Activated naive CD4-positive, alpha-beta T cell treated with anti-CD3 and anti-CD28 coated beads, Interleukin-2, amount 10 ng/mL, durations not matched to agents 7 days and 5 days (primary cell): ENCODE measurements around the gene NUP160.
A peak's percentile ranks its signal among the peaks of the same experiment; 100 is the strongest.
"Not testable (repeated sequence)": the region's sequence is repeated elsewhere in the genome, so short reads cannot be mapped to it uniquely, and the experiment has no call there.

Experiments
- CTCF ChIA-PET: fragments of 350-600 bp; sonication (Branson Sonifier 250); formaldehyde crosslinking; loops from one replicate; lab custom pipeline; 2021; ENCODE audit warnings: antibody characterized with exemption; lab: Charles Lee
- DNase-seq: peaks from one replicate; pipeline ENCODE4 v3.0.0-alpha.2; 2020
- H3K27ac Mint-ChIP-seq: one replicate; pipeline ENCODE4 v1.8.0; 2021; ENCODE audit warnings: mild to moderate bottlenecking, moderate library complexity, mixed read lengths
- H3K27me3 Mint-ChIP-seq: one replicate; pipeline ENCODE4 v1.8.0; 2021; ENCODE audit warnings: mild to moderate bottlenecking, mixed read lengths
- H3K36me3 Mint-ChIP-seq: one replicate; pipeline ENCODE4 v1.8.0; 2021; ENCODE audit warnings: mixed read lengths
- H3K4me1 Mint-ChIP-seq: one replicate; pipeline ENCODE4 v1.8.0; 2021; ENCODE audit warnings: mixed read lengths
- H3K4me3 Mint-ChIP-seq: one replicate; pipeline ENCODE4 v1.8.0; 2021; ENCODE audit warnings: mild to moderate bottlenecking, moderate library complexity, mixed read lengths
- H3K9me3 Mint-ChIP-seq: one replicate; pipeline ENCODE4 v1.8.0; 2021; ENCODE audit warnings: mixed read lengths

The NUP160 gene, protein sequence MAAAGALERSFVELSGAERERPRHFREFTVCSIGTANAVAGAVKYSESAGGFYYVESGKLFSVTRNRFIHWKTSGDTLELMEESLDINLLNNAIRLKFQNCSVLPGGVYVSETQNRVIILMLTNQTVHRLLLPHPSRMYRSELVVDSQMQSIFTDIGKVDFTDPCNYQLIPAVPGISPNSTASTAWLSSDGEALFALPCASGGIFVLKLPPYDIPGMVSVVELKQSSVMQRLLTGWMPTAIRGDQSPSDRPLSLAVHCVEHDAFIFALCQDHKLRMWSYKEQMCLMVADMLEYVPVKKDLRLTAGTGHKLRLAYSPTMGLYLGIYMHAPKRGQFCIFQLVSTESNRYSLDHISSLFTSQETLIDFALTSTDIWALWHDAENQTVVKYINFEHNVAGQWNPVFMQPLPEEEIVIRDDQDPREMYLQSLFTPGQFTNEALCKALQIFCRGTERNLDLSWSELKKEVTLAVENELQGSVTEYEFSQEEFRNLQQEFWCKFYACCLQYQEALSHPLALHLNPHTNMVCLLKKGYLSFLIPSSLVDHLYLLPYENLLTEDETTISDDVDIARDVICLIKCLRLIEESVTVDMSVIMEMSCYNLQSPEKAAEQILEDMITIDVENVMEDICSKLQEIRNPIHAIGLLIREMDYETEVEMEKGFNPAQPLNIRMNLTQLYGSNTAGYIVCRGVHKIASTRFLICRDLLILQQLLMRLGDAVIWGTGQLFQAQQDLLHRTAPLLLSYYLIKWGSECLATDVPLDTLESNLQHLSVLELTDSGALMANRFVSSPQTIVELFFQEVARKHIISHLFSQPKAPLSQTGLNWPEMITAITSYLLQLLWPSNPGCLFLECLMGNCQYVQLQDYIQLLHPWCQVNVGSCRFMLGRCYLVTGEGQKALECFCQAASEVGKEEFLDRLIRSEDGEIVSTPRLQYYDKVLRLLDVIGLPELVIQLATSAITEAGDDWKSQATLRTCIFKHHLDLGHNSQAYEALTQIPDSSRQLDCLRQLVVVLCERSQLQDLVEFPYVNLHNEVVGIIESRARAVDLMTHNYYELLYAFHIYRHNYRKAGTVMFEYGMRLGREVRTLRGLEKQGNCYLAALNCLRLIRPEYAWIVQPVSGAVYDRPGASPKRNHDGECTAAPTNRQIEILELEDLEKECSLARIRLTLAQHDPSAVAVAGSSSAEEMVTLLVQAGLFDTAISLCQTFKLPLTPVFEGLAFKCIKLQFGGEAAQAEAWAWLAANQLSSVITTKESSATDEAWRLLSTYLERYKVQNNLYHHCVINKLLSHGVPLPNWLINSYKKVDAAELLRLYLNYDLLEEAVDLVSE (N-terminal part only)

DNA sequence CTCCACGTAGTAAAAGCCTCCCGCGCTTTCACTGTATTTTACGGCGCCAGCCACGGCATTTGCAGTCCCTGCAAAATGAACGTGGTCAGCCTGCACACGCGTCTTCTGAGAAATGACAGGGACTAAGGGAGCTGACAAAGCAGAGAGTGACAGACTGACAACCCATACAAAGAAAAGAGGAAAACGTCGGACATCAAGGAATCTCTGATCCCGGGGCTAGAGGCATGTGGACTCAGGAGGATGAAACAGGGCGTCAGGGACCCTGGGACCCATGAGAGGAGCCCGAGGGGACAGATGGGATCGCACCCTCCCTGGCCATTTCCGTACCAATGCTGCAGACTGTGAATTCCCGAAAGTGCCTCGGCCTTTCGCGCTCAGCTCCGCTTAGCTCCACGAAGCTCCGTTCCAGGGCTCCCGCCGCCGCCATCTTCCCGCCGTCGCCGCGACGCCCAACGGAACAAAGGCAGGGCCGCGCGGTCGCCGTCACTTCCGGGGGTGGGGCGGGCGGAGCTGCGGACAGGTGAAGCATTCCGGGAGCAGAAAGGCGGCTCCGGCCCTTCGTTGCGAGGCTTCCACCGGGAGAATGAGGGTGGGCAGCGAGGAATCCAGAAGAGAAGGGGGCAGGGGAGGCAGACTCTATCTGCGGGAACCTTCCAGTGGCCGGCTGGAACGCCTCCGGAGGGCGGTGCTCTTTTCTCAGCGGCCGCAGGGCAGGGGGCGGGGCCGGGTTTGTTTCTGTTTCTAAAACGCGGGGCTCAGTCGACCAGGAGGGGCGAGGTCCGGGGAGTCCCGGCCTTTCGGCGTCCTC, at the start of gene NUP160:
Gene NUP160, minus strand, starts transcription at position 459 of the 808 bp plus-strand sequence. Its CDS starts 32 bp downstream, at position 427.
- CTCF ChIA-PET = interaction anchor here (1.4 kb wide), 1 partner anchor 80 kb away, joined by 3 read pairs; the partner anchor contains the start of gene FNBP4
- Mint-ChIP-seq H3K27me3 (no peaks in the 10 kb centered on the region), H3K36me3 (peaks cover 16% of the 10 kb centered on the region), H3K4me3 (peak within 1 kb of the TSS; percentile 99), H3K4me1 (peaks cover 59% of the 10 kb centered on the region), H3K9me3 (no peaks in the 10 kb centered on the region), H3K27ac (peak within 1 kb of the TSS; percentile 99)
- DNase-seq = peak; percentile 92

DNA sequence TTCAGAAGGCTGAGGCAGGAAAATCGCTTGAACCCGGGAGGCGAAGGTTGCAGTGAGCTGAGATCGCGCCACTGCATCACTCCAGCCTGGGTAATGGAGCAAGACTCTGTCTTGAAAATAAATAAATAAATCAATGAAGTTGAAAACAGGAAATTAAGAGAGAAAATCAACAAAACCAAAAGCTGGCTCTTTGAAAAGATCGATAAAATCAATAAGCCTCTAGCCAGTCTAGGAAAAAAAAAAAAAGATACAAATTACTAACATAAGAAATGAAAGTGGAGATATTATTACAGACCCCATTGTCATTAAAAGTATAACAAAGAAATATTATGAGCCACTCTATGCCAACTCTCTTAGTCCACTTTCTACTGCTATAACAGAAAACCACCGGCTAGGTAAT, 48.0 kb upstream of the NUP160 start:
- CTCF ChIA-PET = no interaction called here
- H3K27ac Mint-ChIP-seq = no peak overlapping the region
- peaks cover 13% of the 10 kb centered on the region for H3K27me3 Mint-ChIP-seq
- no peak for DNase-seq
- H3K36me3 Mint-ChIP-seq = peaks cover 2% of the 10 kb centered on the region
- H3K4me3 Mint-ChIP-seq = no peak overlapping the region
- peaks cover 15% of the 10 kb centered on the region for H3K4me1 Mint-ChIP-seq
- peaks cover 3% of the 10 kb centered on the region for H3K9me3 Mint-ChIP-seq

DNA sequence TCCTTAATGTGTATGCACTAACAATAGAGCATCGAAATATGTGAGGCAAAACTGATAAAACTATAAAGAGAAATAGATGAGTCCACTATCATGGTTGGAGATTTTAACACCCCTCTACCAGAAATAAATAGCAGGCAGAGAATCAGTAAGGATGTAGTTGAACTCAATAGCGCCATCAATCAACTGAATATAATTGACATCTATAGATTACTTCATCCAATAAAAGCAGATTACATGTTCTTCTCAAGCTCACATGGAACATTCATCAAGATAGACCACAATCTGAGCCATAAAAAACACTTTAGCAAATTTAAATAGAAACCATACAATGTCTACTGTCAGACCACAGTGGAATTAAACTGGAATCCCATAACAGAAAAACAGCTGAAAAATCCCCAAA, 46.9 kb upstream of the NUP160 start:
- peaks cover 16% of the 10 kb centered on the region for H3K4me1 Mint-ChIP-seq
- H3K36me3 Mint-ChIP-seq = peaks cover 2% of the 10 kb centered on the region
- H3K27ac Mint-ChIP-seq = no peak overlapping the region
- H3K9me3 Mint-ChIP-seq = peaks cover 3% of the 10 kb centered on the region
- H3K4me3 Mint-ChIP-seq = no peak overlapping the region
- H3K27me3 Mint-ChIP-seq = peaks cover 13% of the 10 kb centered on the region
- no peak for DNase-seq
- CTCF ChIA-PET = no interaction called here

DNA sequence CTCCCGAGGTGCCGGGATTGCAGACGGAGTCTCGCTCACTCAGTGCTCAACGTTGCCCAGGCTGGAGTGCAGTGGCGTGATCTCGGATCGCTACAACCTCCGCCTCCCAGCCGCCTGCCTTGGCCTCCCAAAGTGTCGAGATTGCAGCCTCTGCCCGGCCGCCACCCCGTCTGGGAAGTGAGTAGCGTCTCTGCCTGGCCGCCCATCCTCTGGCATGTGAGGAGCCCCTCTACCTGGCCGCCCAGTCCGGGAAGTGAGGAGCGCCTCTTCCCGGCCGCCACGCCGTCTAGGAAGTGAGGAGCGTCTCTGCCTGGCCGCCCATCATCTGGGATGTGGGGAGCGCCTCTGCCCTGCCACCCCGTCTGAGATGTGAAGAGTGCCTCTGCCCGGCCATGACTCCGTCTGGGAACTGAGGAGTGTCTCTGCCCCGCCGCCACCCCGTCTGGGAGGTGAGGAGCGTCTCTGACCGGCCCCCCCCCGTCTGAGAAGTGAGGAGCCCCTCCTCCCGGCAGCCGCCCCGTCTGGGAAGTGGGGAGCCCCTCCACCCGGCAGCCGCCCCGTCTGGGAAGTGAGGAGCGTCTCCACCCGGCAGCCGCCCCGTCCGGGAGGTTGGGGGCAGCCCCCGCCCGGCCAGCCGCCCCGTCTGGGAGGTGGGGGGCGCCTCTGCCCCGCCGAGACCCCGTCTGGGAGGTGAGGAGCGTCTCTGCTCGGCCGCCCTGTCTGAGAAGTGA, 44.6 kb upstream of the NUP160 start:
- H3K36me3 Mint-ChIP-seq, CTCF ChIA-PET: not testable (repeated sequence)

GRCh38 chr11:47891886-47892285, 43.7 kb upstream of the NUP160 start:
- H3K4me3 Mint-ChIP-seq = no peak overlapping the region
- no peak for DNase-seq
- peaks cover 38% of the 10 kb centered on the region for H3K4me1 Mint-ChIP-seq
- CTCF ChIA-PET = no interaction called here
- H3K27ac Mint-ChIP-seq = no peak overlapping the region
- H3K27me3 Mint-ChIP-seq = peaks cover 9% of the 10 kb centered on the region
- H3K9me3 Mint-ChIP-seq = peaks cover 3% of the 10 kb centered on the region
- no peaks in the 10 kb centered on the region for H3K36me3 Mint-ChIP-seq

More for the DNA sequence above, 44.6 kb upstream of the NUP160 start:
- H3K9me3 Mint-ChIP-seq, H3K27ac Mint-ChIP-seq, DNase-seq, H3K4me3 Mint-ChIP-seq, H3K27me3 Mint-ChIP-seq: not testable (repeated sequence)
- peaks cover 30% of the 10 kb centered on the region for H3K4me1 Mint-ChIP-seq

GRCh38 chr11:47889714-47890441, 41.7 kb upstream of the NUP160 start:
- Mint-ChIP-seq H3K9me3 (peaks cover 2% of the 10 kb centered on the region), H3K27me3 (peaks cover 5% of the 10 kb centered on the region), H3K36me3 (no peaks in the 10 kb centered on the region), H3K4me1 (peaks cover 54% of the 10 kb centered on the region), H3K27ac (peak overlapping the region; percentile 71), H3K4me3 (no peak overlapping the region)
- CTCF ChIA-PET = interaction anchor here (0.9 to 1.5 kb wide), 2 partner anchors 43 to 219 kb away, joined by 3 to 5 read pairs; no protein-coding TSS in a partner anchor
- DNase-seq = peak; percentile 25

DNA sequence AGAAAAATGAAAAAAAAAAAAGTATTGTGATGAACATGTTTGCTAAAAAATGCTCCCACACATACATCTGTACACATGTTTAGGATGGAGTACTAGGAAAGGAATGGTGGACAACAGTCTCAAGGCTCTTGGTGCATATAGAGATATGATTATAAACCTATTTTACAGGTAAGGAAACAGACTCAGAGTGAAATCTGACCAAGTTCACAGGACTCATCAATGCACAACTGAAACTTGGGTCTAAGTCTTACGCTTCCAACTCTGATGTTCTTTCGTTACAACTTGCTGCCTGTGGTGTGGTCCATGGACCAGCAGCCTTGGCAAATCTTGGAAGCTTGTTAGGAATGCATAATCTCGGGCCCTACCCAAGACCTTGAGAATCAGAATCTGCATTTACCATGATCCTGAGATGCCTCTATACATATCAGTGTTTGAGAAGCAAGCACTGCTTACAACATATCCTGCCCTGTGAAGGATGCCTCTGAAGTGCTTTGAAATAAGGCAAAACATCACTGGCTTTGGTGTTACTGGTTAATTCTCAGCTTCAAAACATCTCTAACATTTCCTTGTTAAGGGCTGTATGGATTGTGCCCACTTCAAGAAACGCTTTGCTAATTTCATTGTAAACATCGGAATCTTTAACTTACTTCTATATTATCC, 39.9 kb upstream of the NUP160 start:
- DNase-seq = no peak
- H3K27me3 Mint-ChIP-seq = no peaks in the 10 kb centered on the region
- H3K4me3 Mint-ChIP-seq = no peak overlapping the region
- H3K27ac Mint-ChIP-seq = peak overlapping the region; percentile 82
- peaks cover 66% of the 10 kb centered on the region for H3K4me1 Mint-ChIP-seq
- H3K9me3 Mint-ChIP-seq = no peaks in the 10 kb centered on the region
- H3K36me3 Mint-ChIP-seq = peaks cover 1% of the 10 kb centered on the region
- CTCF ChIA-PET = interaction anchor here (1.5 kb wide), 1 partner anchor 221 kb away, joined by 5 read pairs; no protein-coding TSS in a partner anchor

- H3K4me1 Mint-ChIP-seq = peaks cover 70% of the 10 kb centered on the region
- peak; percentile 54 for DNase-seq
- no peaks in the 10 kb centered on the region for H3K27me3 Mint-ChIP-seq
- CTCF ChIA-PET = interaction anchor here (0.9 to 1.0 kb wide), 2 partner anchors 33 to 48 kb away, joined by 3 read pairs; no protein-coding TSS in a partner anchor
- no peaks in the 10 kb centered on the region for H3K9me3 Mint-ChIP-seq
- peaks cover 2% of the 10 kb centered on the region for H3K36me3 Mint-ChIP-seq
- H3K27ac Mint-ChIP-seq = peak overlapping the region; percentile 98
- peak overlapping the region; percentile 65 for H3K4me3 Mint-ChIP-seq
Measured at GRCh38 chr11:47886096-47886495, 37.9 kb upstream of the NUP160 start.

GRCh38 chr11:47882437-47882836, 34.3 kb upstream of the NUP160 start:
- H3K27ac Mint-ChIP-seq, H3K4me3 Mint-ChIP-seq, H3K27me3 Mint-ChIP-seq, DNase-seq, CTCF ChIA-PET, H3K36me3 Mint-ChIP-seq, H3K9me3 Mint-ChIP-seq: not testable (repeated sequence)
- peaks cover 58% of the 10 kb centered on the region for H3K4me1 Mint-ChIP-seq

DNA sequence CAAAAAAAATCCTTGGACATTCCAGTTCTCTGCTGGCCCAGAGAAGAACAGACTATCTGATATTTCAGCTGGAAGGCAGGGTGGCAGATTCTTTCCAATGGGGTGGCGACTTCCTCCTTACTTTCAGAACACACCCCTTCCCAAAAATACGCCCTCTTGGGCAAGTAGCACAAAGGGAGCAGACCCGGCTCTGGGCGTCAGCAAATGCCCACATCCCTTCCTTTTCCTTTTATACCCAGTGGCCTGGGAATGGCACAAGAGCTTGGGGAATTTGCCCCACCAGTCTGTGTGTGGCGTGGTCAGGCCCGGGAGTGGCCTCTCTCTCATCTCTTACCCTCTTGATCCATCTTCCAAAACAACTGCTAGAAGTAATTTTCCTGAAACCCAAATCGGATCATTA, 33.0 kb upstream of the NUP160 start:
- no peak overlapping the region for H3K4me3 Mint-ChIP-seq
- CTCF ChIA-PET = interaction anchor here (0.8 kb wide), 1 partner anchor 17 kb away, joined by 3 read pairs; no protein-coding TSS in a partner anchor
- H3K4me1 Mint-ChIP-seq = peaks cover 49% of the 10 kb centered on the region
- peaks cover 9% of the 10 kb centered on the region for H3K36me3 Mint-ChIP-seq
- H3K9me3 Mint-ChIP-seq = peaks cover 18% of the 10 kb centered on the region
- H3K27me3 Mint-ChIP-seq = peaks cover 7% of the 10 kb centered on the region
- no peak overlapping the region for H3K27ac Mint-ChIP-seq
- no peak for DNase-seq

DNA sequence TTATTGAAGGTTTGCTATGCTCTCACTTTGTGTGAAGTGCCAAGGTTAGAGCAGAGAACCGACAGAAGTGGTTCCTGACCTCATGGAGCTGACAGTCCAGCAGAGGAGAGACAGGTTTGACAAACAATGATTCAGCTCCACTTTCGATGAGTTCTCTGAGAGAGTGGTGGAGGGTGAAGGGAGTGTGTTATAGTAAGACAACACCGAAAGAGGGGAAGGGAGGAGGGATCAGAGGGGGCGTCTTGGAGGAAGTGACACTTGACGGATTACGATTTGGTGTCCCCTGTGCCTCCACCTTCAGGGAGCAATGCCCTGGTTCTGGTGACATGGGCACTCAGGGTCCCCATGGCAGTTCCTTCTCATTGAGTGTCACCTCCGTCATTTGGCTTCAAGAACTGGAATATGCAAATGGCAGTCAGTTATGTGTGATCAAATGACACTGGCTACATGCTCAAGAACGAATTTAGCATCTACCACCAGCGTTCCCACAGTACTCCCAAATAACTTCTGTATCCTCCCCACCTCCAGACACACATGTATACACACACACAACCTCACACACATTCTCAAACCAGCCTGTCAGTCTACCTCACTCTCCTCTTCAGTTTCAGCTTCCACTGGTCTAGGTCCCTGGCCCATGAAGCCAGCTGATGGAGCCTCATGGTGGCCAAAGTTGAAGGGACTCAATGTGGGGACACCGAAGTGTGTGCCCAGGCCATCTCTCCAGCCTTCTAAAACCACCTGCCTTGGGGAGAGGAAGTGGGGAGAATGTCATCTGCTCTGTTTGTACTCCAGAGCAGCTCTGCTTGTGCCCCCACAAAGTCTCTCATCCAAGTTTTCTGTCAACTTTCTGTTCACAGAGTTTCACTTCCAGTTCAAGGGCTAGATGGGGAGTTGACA, 31.4 kb upstream of the NUP160 start:
- CTCF ChIA-PET = interaction anchor here (1.0 kb wide), 1 partner anchor 10 kb away, joined by 4 read pairs; no protein-coding TSS in a partner anchor
- peaks cover 33% of the 10 kb centered on the region for H3K4me1 Mint-ChIP-seq
- H3K36me3 Mint-ChIP-seq = peaks cover 13% of the 10 kb centered on the region
- H3K4me3 Mint-ChIP-seq = no peak overlapping the region
- no peak for DNase-seq
- H3K9me3 Mint-ChIP-seq = peaks cover 27% of the 10 kb centered on the region
- peak overlapping the region; percentile 19 for H3K27ac Mint-ChIP-seq
- peaks cover 7% of the 10 kb centered on the region for H3K27me3 Mint-ChIP-seq
